A549 (cell line): ENCODE data around the gene ZNF514. TPM values are rescaled to one million over a fixed set of nuclear protein-coding genes. Genes with fewer than 3 reads are reported as not detected.

Experiments
- ATAC-seq, 2 experiments: fragments of 200-7000 bp in 1 of 2; fragments of >200 bp in 1 of 2; cut with Nextera tagmentation in 1 of 2; cut with Tn5 transposase in 1 of 2; 3 replicates each; pipeline versions ENCODE4 v1.8.0 to v1.9.1; 2018 to 2020; ENCODE audit warnings: mild to moderate bottlenecking in 1 of 2, moderate library complexity in 1 of 2
- CTCF ChIA-PET: fragments of 300-600 bp; sonication (Branson Sonifier 250); formaldehyde crosslinking; extraction: SDS; loops from one replicate; lab custom pipeline; 2021; ENCODE audit warnings: antibody characterized with exemption, inconsistent platforms; lab: Yijun Ruan, JAX
- POLR2A ChIA-PET: fragments of 350-600 bp; formaldehyde crosslinking; extraction: SDS; loops from one replicate; lab custom pipeline; 2021; ENCODE audit warnings: antibody characterized with exemption, inconsistent platforms; lab: Yijun Ruan, JAX
- DNase-seq, 2 experiments: peaks; one replicate each; pipeline versions ENCODE4 v3.0.0 to v3.0.0-alpha.2; 2011 to 2016; ENCODE audit warnings: low read depth in 1 of 2, low spot score in 1 of 2
- FAIRE-seq: peaks from 2 replicates; lab custom pipeline; 2011; peaks lifted over from hg19 to GRCh38; lab: Jason Lieb, UNC
- H3K27ac ChIP-seq, 2 experiments: fragments of >200 bp; sonication (Bioruptor Twin); formaldehyde crosslinking; 3 replicates each; pipeline ENCODE4 v1.5.1; 2016 to 2017
- H3K4me1 ChIP-seq: fragments of >200 bp; sonication (Bioruptor Twin); formaldehyde crosslinking; 3 replicates; pipeline ENCODE4 v1.6.1; 2016
- H3K4me2 ChIP-seq: fragments of >200 bp; sonication (Bioruptor Twin); formaldehyde crosslinking; 3 replicates; pipeline ENCODE4 v1.6.1; 2016
- H3K4me3 ChIP-seq: fragments of >200 bp; sonication (Bioruptor Twin); formaldehyde crosslinking; 3 replicates; pipeline ENCODE4 v1.5.1; 2016
- H3K9me3 ChIP-seq: fragments of >200 bp; sonication (Bioruptor Twin); formaldehyde crosslinking; 3 replicates; pipeline ENCODE4 v1.6.1; 2016
- ATOH8 ChIP-seq: fragments of 250-450 bp; sonication (Bioruptor Pico); IDR thresholded peaks from 2 replicates; pipeline ENCODE4 v1.5.0; 2020; ENCODE audit warnings: low read depth, mild to moderate bottlenecking, moderate library complexity
- BCL3 ChIP-seq: fragments of >200 bp; sonication (Bioruptor Twin); formaldehyde crosslinking; IDR thresholded peaks from 3 replicates; pipeline ENCODE4 v1.6.1; 2016
- CBX8 ChIP-seq: fragments of 200-600 bp; sonication (generic); IDR thresholded peaks from 2 replicates; pipeline ENCODE4 v1.6.1; 2016
- E2F6 ChIP-seq: IDR thresholded peaks from 2 replicates; pipeline ENCODE4 v1.6.1; 2012; ENCODE audit warnings: low read depth, borderline replicate concordance
- EHF ChIP-seq: fragments of 250-450 bp; sonication (Bioruptor Pico); IDR thresholded peaks from 2 replicates; pipeline ENCODE4 v1.5.0; 2020; ENCODE audit warnings: mild to moderate bottlenecking
- FOSB ChIP-seq: fragments of 250-450 bp; sonication (Bioruptor Pico); IDR thresholded peaks from 2 replicates; pipeline ENCODE4 v1.5.0; 2020; ENCODE audit warnings: mild to moderate bottlenecking, moderate library complexity
- FOSL2 ChIP-seq, 2 experiments: fragments of 450-650 bp in 1 of 2; fragments of >200 bp in 1 of 2; sonication (Bioruptor Twin) in 1 of 2; formaldehyde crosslinking; IDR thresholded peaks; 2 replicates each; pipeline versions ENCODE4 v1.5.0 to v1.6.1; 2016 to 2020; ENCODE audit warnings: mild to moderate bottlenecking in 1 of 2, moderate library complexity in 1 of 2
- FOXS1 ChIP-seq: fragments of 250-450 bp; sonication (Bioruptor Pico); IDR thresholded peaks from 2 replicates; pipeline ENCODE4 v1.5.0; 2020; ENCODE audit warnings: mild to moderate bottlenecking, moderate library complexity
- GATA3 ChIP-seq: IDR thresholded peaks from 2 replicates; pipeline ENCODE4 v1.6.1; 2012; ENCODE audit warnings: borderline replicate concordance
- HES2 ChIP-seq: fragments of >200 bp; sonication (Bioruptor Twin); formaldehyde crosslinking; IDR thresholded peaks from 2 replicates; pipeline ENCODE4 v1.6.1; 2016
- HMGXB4 ChIP-seq: fragments of 250-450 bp; sonication (Bioruptor Pico); IDR thresholded peaks from 2 replicates; pipeline ENCODE4 v1.5.0; 2021; ENCODE audit warnings: mild to moderate bottlenecking, moderate library complexity, borderline replicate concordance
- HOXB13 ChIP-seq: fragments of 250-450 bp; sonication (Bioruptor Pico); IDR thresholded peaks from 2 replicates; pipeline ENCODE4 v1.5.0; 2020; ENCODE audit warnings: low read depth, mild to moderate bottlenecking, moderate library complexity
- HOXB5 ChIP-seq: fragments of 250-450 bp; sonication (Bioruptor Pico); IDR thresholded peaks from 2 replicates; pipeline ENCODE4 v1.5.0; 2020; ENCODE audit warnings: mild to moderate bottlenecking, moderate library complexity
- JUN ChIP-seq, 2 experiments: fragments of >200 bp; sonication (Bioruptor Twin); formaldehyde crosslinking; IDR thresholded peaks; 2 replicates in 1 of 2; 3 replicates in 1 of 2; pipeline ENCODE4 v1.6.1; 2016 to 2017
- MAX ChIP-seq: IDR thresholded peaks from 2 replicates; pipeline ENCODE4 v1.6.1; 2012
- MYC ChIP-seq: IDR thresholded peaks from 2 replicates; pipeline ENCODE4 v1.6.1; 2012; ENCODE audit warnings: mild to moderate bottlenecking, inconsistent platforms, low read length, improper control_type of control experiment, borderline replicate concordance
- PHF8 ChIP-seq: fragments of 200-600 bp; sonication (generic); IDR thresholded peaks from 2 replicates; pipeline ENCODE4 v1.6.1; 2016; ENCODE audit warnings: low read depth, mild to moderate bottlenecking, antibody characterized with exemption, moderate library complexity, borderline replicate concordance
- POLR2A ChIP-seq: IDR thresholded peaks from 2 replicates; pipeline ENCODE4 v1.6.1; 2012; ENCODE audit warnings: mild to moderate bottlenecking, low read length
- RCOR1 ChIP-seq: fragments of 150-350 bp; IDR thresholded peaks from 2 replicates; pipeline ENCODE4 v1.6.1; 2014; ENCODE audit warnings: antibody characterized with exemption, low read length, low read depth
- RNF2 ChIP-seq: fragments of 200-600 bp; sonication (generic); IDR thresholded peaks from 2 replicates; pipeline ENCODE4 v1.6.1; 2016; ENCODE audit warnings: low read depth, mild to moderate bottlenecking, antibody characterized with exemption, moderate library complexity, borderline replicate concordance
- TFCP2L1 ChIP-seq: fragments of 250-450 bp; sonication (Bioruptor Pico); IDR thresholded peaks from 2 replicates; pipeline ENCODE4 v1.5.0; 2021; ENCODE audit warnings: mild to moderate bottlenecking
- TP53 ChIP-seq: fragments of 250-450 bp; sonication (Bioruptor Pico); IDR thresholded peaks from 2 replicates; pipeline ENCODE4 v1.5.0; 2021; ENCODE audit warnings: mild to moderate bottlenecking, moderate library complexity
- USF2 ChIP-seq: fragments of 450-650 bp; IDR thresholded peaks from 2 replicates; pipeline ENCODE4 v1.6.1; 2014; ENCODE audit warnings: antibody characterized with exemption
- ZFP36 ChIP-seq: fragments of 450-650 bp; IDR thresholded peaks from 2 replicates; pipeline ENCODE4 v1.6.1; 2014; ENCODE audit warnings: borderline replicate concordance; ENCODE audit not compliant: partially characterized antibody
- WGBS: methylation state at CpG from one replicate; pipeline ENCODE4 v1.1.6; 2017; ENCODE audit errors: missing lambda C conversion rate; 5-methylcytosine and 5-hydroxymethylcytosine counted together
- polyA plus RNA-seq, 4 experiments: library from polyadenylated mRNA; depleted of rRNA in 3 of 4; stranded (reverse); fragments of >200 nt; fragmentation: RNase III in 1 of 4; extraction: RNeasy Plus Mini Kit Qiagen cat#74134 plus additional on column Dnase treatment in 1 of 4; gene quantifications; 2 replicates in 3 of 4; 3 replicates in 1 of 4; pipeline ENCODE4 v1.2.3, GENCODE V29; 2011 to 2017

Gene ZNF514
- polyA plus RNA-seq, 2 of the 4 experiments (the other 2 are of a cell fraction), result 11.2 to 14.0 TPM

GRCh38 chr2:95171902-95172301, 12.3 kb upstream of the ZNF514 start:
- H3K4me1 ChIP-seq, result no peaks in the 10 kb centered on the region
- TF ChIP-seq FOXS1 (CRISPR knock-in tag), result no peak
- no peak for TF ChIP-seq HES2
- TF ChIP-seq, all 56 proteins: peak for 0
- peaks cover 72% of the 10 kb centered on the region for H3K9me3 ChIP-seq
- WGBS, result 67% methylated on average over 7 of the region's 7 CpGs
- H3K4me3 ChIP-seq, result no peak overlapping the region
- no peak for FAIRE-seq
- CTCF ChIA-PET, result no interaction called here
- H3K27ac ChIP-seq, result no peak overlapping the region
- H3K4me2 ChIP-seq, result no peak overlapping the region
- DNase-seq, result no peak
- no peak for ATAC-seq
- POLR2A ChIA-PET, result no interaction called here

GRCh38 chr2:95166065-95166763, 6.6 kb upstream of the ZNF514 start:
- DNase-seq (no peak), FAIRE-seq (no peak), ATAC-seq (peak in 1 of 2 experiments; percentile 35; a peak in 4 of 6 replicates)
- Histone ChIP-seq H3K27ac (peak overlapping the region; percentile 87 to 88), H3K4me2 (peak overlapping the region; percentile 82), H3K9me3 (peaks cover 48% of the 10 kb centered on the region), H3K4me3 (peak overlapping the region; percentile 55)
- ChIA-PET CTCF (interaction anchor here (0.6 to 1.5 kb wide), 4 partner anchors 17 to 1038 kb away, joined by 3 to 4 read pairs (median 3); no protein-coding TSS in a partner anchor), POLR2A (interaction anchor here (1.1 to 1.7 kb wide), 2 partner anchors 44 to 236 kb away, joined by 5 to 22 read pairs; partner anchors contain the start of genes FAHD2A and MRPS5)
- TF ChIP-seq PHF8 (peak; percentile 24; the same call in 1 of the 2 replicates), ZFP36 (peak; percentile 87), CBX8 (no peak)
- TF ChIP-seq, all 56 proteins: peak for 2
- H3K4me1 ChIP-seq, result peaks cover 5% of the 10 kb centered on the region; the same call in 2 of the 3 replicates
- 15% methylated on average over 16 of the region's 16 CpGs for WGBS

- ATAC-seq (peak; percentile 97 to 99), FAIRE-seq (no peak), DNase-seq (peak; percentile 99)
- Histone ChIP-seq H3K4me2 (peak within 1 kb of the TSS; percentile 82), H3K9me3 (peaks cover 45% of the 10 kb centered on the region), H3K4me3 (peak within 1 kb of the TSS; percentile 55), H3K4me1 (peaks cover 5% of the 10 kb centered on the region; the same call in 2 of the 3 replicates), H3K27ac (peak within 1 kb of the TSS; percentile 87 to 88)
- ChIA-PET POLR2A (interaction anchor here (0.5 to 1.7 kb wide), 5 partner anchors 10 to 237 kb away, joined by 3 to 22 read pairs (median 3); partner anchors contain the start of genes FAHD2A and MRPS5), CTCF (interaction anchor here (0.6 to 2.4 kb wide), 6 partner anchors 12 to 63 kb away, joined by 3 to 10 read pairs (median 3); no protein-coding TSS in a partner anchor)
- 3% methylated on average over 44 of the region's 56 CpGs for WGBS
- TF ChIP-seq ATOH8 (peak; percentile 83), USF2 (peak; percentile 54), FOSB (CRISPR knock-in tag) (no peak), TFCP2L1 (CRISPR knock-in tag) (peak; percentile 48; the same call in 1 of the 2 replicates), TP53 (CRISPR knock-in tag) (peak; percentile 74; the same call in 1 of the 2 replicates), E2F6 (peak; percentile 67), EHF (CRISPR knock-in tag) (peak; percentile 81; the same call in 1 of the 2 replicates), MYC (peak; percentile 63), HOXB5 (CRISPR knock-in tag) (peak; percentile 83; the same call in 1 of the 2 replicates), MAX (peak; percentile 94), POLR2A (peak; percentile 78), BCL3 (peak; percentile 63; the same call in 2 of the 3 replicates), HOXB13 (peak; percentile 85; the same call in 1 of the 2 replicates), GATA3 (peak; percentile 23; the same call in 1 of the 2 replicates), FOSL2 (IDR thresholded peaks at IDR 0.05) (no peak), FOSL2 (CRISPR knock-in tag; IDR thresholded peaks at IDR 0.05) (0 out of 2 replicates have a peak, but pooled peaks have one; percentile 6), CBX8 (no peak), JUN (IDR thresholded peaks at IDR 0.05) (peak; percentile 75 to 94; a peak in 4 of 5 replicates), RCOR1 (no peak), RNF2 (no peak), HMGXB4 (peak; percentile 38; the same call in 1 of the 2 replicates)
These were observed 5.9 kb upstream of the ZNF514 start, which contains the start of gene ZNF2 for GRCh38 chr2:95165371-95166064. Gene ZNF2, plus strand, starts transcription at chr2:95165809. Its CDS starts 10,418 bp downstream, at chr2:95176227.
